ENCODE data around the gene CDC34.
A peak's percentile ranks its signal among the peaks of the same experiment; 100 is the strongest.

CDC34 gene

GRCh38 chr19:501646-502045 lies 29.9 kb upstream of the CDC34 start:
- H3K9me3 ChIP-seq = no peaks in the 10 kb centered on the region
- peaks cover 0 to 20% (median 14%) of the 10 kb centered on the region in 4 donors for H3K4me1 ChIP-seq
- H3K27me3 ChIP-seq = peaks cover 6 to 31% of the 10 kb centered on the region in 2 donors
- H3K4me3 ChIP-seq = no peak overlapping the region
- no peaks in the 10 kb centered on the region for H3K36me3 ChIP-seq
- no peak overlapping the region for H3K27ac ChIP-seq
- DNase-seq = no peak
- TF ChIP-seq, protein P1, sequence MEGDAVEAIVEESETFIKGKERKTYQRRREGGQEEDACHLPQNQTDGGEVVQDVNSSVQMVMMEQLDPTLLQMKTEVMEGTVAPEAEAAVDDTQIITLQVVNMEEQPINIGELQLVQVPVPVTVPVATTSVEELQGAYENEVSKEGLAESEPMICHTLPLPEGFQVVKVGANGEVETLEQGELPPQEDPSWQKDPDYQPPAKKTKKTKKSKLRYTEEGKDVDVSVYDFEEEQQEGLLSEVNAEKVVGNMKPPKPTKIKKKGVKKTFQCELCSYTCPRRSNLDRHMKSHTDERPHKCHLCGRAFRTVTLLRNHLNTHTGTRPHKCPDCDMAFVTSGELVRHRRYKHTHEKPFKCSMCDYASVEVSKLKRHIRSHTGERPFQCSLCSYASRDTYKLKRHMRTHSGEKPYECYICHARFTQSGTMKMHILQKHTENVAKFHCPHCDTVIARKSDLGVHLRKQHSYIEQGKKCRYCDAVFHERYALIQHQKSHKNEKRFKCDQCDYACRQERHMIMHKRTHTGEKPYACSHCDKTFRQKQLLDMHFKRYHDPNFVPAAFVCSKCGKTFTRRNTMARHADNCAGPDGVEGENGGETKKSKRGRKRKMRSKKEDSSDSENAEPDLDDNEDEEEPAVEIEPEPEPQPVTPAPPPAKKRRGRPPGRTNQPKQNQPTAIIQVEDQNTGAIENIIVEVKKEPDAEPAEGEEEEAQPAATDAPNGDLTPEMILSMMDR (IDR thresholded peaks at IDR 0.05) = no peak
- intact Hi-C loops (cut with DNase I; ENCODE audit: low total_unique reads) = no loop called here

- Histone ChIP-seq H3K9me3 (no peaks in the 10 kb centered on the region), H3K27ac (no peak overlapping the region), H3K27me3 (peaks cover 0 to 5% of the 10 kb centered on the region in 2 donors), H3K36me3 (peaks cover 0 to 5% (median 0%) of the 10 kb centered on the region in 3 donors), H3K4me1 (peaks cover 0 to 20% (median 13%) of the 10 kb centered on the region in 4 donors), H3K4me3 (no peak overlapping the region)
- no peak for DNase-seq
- intact Hi-C loops (cut with DNase I; ENCODE audit: low total_unique reads) = no loop called here
- TF ChIP-seq, protein P1 (IDR thresholded peaks at IDR 0.05) = no peak
Observed at GRCh38 chr19:504616-505015, 26.9 kb upstream of the CDC34 start.

DNA sequence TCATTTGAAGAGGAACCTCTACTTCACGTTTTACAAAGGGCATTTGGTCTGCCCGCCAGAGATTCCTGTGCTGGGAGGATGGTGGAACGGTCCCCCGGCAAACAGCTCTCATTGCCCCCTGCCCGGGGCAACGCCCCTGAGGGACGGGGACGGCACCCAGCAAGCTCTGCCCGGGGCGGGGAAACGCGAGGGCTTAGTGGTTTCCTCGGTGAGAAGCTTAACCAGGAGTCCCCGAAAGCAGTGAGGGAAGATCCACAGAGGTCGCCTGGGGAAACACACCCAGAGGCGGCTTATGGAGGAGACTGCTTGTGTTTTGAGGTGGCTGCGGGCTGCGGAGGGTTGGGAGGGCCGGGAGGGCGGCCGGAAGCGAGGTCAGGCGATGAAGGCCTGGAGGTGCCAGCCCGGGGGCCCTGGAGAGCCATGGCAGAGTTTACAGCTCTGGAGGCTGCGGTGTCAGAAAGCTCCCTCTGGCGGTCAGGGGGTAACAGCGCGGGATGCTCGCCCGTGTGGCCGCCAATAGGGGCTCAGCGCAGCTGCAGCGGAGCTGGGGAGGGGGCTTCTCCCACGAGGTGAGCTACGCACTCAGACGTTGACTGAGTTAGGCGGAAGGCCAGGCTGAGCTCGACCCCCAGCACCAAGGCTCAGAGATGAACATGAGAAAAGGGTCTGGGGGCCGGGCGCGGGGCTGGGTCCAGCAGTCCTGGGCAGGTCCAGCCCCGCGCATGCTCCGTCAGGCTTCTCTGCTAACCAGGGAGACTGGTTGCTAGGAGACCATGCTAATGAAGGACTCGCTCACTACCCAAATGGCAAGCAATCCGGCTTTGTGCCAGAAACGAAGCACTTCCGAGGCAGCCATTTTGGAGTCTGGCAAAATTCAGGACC lies 24.9 kb upstream of the CDC34 start:
- Histone ChIP-seq H3K4me3 (peak overlapping the region; percentile 91 to 95), H3K27ac (peak overlapping the region; percentile 92 to 94), H3K9me3 (no peaks in the 10 kb centered on the region), H3K36me3 (peaks cover 0 to 9% (median 0%) of the 10 kb centered on the region in 3 donors), H3K4me1 (peaks cover 0 to 20% (median 13%) of the 10 kb centered on the region in 4 donors), H3K27me3 (no peaks in the 10 kb centered on the region)
- TF ChIP-seq, protein P1 (IDR thresholded peaks at IDR 0.05) = peak; percentile 92 to 95
- intact Hi-C loops (cut with DNase I; ENCODE audit: low total_unique reads) = no loop called here
- peak; percentile 99 for DNase-seq

DNA sequence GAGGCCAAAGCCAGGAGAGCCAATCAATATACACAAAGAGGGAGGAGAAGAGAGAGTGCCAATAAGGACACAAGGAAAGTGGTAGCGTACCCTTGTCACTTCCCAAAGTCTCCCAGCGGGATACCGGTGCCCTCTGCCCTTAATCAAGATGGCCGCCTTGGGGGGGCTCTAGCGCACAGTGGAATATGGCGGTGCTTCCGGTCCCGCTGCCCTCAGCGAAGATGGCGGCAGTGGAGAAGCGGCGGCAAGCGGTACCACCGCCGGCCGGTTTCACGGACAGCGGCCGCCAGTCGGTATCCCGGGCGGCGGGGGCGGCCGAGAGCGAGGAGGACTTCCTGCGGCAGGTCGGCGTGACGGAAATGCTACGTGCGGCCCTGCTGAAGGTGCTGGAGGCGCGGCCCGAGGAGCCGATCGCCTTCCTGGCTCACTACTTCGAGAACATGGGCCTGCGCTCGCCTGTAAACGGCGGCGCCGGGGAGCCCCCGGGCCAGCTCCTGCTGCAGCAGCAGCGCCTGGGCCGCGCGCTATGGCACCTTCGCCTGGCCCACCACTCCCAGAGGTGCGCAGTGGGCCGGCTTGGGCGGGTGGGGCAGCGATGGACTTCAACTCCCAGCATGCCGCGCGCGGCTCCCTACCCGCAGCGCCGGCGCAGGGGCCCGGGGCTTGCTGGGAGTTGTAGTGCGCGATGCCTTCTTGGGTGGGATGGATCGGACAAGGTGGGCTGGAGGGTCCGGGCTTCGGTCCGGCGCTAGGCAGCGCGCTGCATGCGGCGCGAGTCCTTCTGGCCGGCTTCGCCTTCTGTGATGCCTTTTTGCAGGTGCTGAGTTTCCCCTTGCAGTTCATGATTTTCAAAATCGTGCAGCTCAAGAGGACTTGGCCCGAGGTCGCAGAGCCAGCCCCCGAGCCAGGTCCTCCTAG lies 24.0 kb upstream of the CDC34 start, which contains the start of gene TPGS1:
TPGS1 (plus strand) TSS at position 212 of the 918 bp plus-strand sequence; CDS start at position 222, 10 bp downstream.
- Histone ChIP-seq H3K4me3 (peak within 1 kb of the TSS; percentile 91 to 95), H3K4me1 (peaks cover 0 to 20% (median 13%) of the 10 kb centered on the region in 4 donors), H3K9me3 (no peaks in the 10 kb centered on the region), H3K27ac (peak within 1 kb of the TSS; percentile 92 to 94), H3K36me3 (peaks cover 0 to 9% (median 0%) of the 10 kb centered on the region in 3 donors), H3K27me3 (no peaks in the 10 kb centered on the region)
- intact Hi-C loops (cut with DNase I; ENCODE audit: low total_unique reads) = no loop called here
- TF ChIP-seq, protein P1 (IDR thresholded peaks at IDR 0.05) = peak in 1 of 2 experiments; percentile 30
- DNase-seq = peak; percentile 71 to 85

All from tibial artery (tissue), 4 donors.